HFFc6 (cell line): Measurements from ENCODE around the gene ARFGAP3. TPM values are rescaled to one million over a fixed set of nuclear protein-coding genes. Genes with fewer than 3 reads are reported as not detected.
A peak's percentile ranks its signal among the peaks of the same experiment; 100 is the strongest.
"Not testable (repeated sequence)": the region's sequence is repeated elsewhere in the genome, so short reads cannot be mapped to it uniquely, and the experiment has no call there.

Source experiments
- DNase-seq: peaks from one replicate; pipeline ENCODE4 v3.0.0-alpha.2; 2018
- H3K27ac Mint-ChIP-seq: 2 replicates; pipeline ENCODE4 v1.8.0; 2020; ENCODE audit warnings: mild to moderate bottlenecking, mixed read lengths
- H3K27me3 Mint-ChIP-seq: 2 replicates; pipeline ENCODE4 v1.8.0; 2021; ENCODE audit warnings: mild to moderate bottlenecking, moderate library complexity, mixed read lengths; ENCODE audit not compliant: insufficient read depth
- H3K36me3 Mint-ChIP-seq: 2 replicates; pipeline ENCODE4 v1.8.0; 2021; ENCODE audit warnings: low read depth, mixed read lengths
- H3K4me1 Mint-ChIP-seq: 2 replicates; pipeline ENCODE4 v1.8.0; 2020; ENCODE audit warnings: low read depth, mixed read lengths
- H3K4me3 Mint-ChIP-seq: 2 replicates; pipeline ENCODE4 v1.8.0; 2020; ENCODE audit warnings: mild to moderate bottlenecking, moderate library complexity, mixed read lengths
- H3K9me3 Mint-ChIP-seq: 2 replicates; pipeline ENCODE4 v1.8.0; 2020; ENCODE audit warnings: mild to moderate bottlenecking, mixed read lengths
- total RNA-seq, 6 experiments: library from RNA; stranded (reverse); fragmentation: NEBNext Ultra II Directional; extraction: Animal tissue kit (Norgen Biotek cat#: 25700); gene quantifications; 2 replicates in 1 of 6; 3 replicates in 5 of 6; pipeline ENCODE4 v1.2.3, GENCODE V29; 2021
- TF ChIP-seq, protein P1 (sequence below): fragments of 200-600 bp; sonication (generic); IDR thresholded peaks from 2 replicates; pipeline ENCODE4 v1.5.0; 2021; ENCODE audit warnings: antibody characterized with exemption, mild to moderate bottlenecking

Gene ARFGAP3
- total RNA-seq, 6 experiments from 2014 or later = 62.6 to 77.7 (median 66.8) TPM

DNA sequence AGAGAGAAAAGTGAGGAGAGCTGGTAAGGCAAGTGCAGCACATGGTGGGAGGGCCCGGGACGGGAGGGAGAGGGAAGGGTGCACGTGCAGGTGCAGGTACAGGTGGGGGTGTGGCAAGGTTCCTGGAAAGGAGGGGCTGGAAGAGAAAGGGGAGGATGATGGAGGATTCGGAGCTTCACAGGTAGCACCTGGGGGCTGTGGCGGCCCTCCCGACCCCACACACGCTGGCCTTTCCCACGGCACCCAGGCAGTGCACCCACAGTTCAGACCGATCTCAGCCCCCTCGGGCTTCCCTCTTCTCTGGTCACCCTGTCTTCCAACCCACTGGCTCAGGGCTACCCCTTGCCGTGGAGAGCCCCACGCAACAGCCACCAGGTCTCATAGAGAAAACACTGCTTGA lies 69.1 kb downstream of the ARFGAP3 start:
- TF ChIP-seq, protein P1, sequence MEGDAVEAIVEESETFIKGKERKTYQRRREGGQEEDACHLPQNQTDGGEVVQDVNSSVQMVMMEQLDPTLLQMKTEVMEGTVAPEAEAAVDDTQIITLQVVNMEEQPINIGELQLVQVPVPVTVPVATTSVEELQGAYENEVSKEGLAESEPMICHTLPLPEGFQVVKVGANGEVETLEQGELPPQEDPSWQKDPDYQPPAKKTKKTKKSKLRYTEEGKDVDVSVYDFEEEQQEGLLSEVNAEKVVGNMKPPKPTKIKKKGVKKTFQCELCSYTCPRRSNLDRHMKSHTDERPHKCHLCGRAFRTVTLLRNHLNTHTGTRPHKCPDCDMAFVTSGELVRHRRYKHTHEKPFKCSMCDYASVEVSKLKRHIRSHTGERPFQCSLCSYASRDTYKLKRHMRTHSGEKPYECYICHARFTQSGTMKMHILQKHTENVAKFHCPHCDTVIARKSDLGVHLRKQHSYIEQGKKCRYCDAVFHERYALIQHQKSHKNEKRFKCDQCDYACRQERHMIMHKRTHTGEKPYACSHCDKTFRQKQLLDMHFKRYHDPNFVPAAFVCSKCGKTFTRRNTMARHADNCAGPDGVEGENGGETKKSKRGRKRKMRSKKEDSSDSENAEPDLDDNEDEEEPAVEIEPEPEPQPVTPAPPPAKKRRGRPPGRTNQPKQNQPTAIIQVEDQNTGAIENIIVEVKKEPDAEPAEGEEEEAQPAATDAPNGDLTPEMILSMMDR = no peak
- H3K4me1 Mint-ChIP-seq = peaks cover 12% of the 10 kb centered on the region
- H3K27me3 Mint-ChIP-seq = peaks cover 2% of the 10 kb centered on the region
- no peaks in the 10 kb centered on the region; the same call in 1 of the 2 replicates for H3K36me3 Mint-ChIP-seq
- no peak overlapping the region for H3K4me3 Mint-ChIP-seq
- DNase-seq = no peak
- no peaks in the 10 kb centered on the region for H3K9me3 Mint-ChIP-seq
- no peak overlapping the region for H3K27ac Mint-ChIP-seq

GRCh38 chr22:42787357-42787736 lies 69.7 kb downstream of the ARFGAP3 start:
- Mint-ChIP-seq H3K36me3 (no peaks in the 10 kb centered on the region; the same call in 1 of the 2 replicates), H3K27ac (no peak overlapping the region), H3K4me3 (no peak overlapping the region), H3K4me1 (peaks cover 12% of the 10 kb centered on the region), H3K9me3 (no peaks in the 10 kb centered on the region), H3K27me3 (peaks cover 2% of the 10 kb centered on the region)
- no peak for DNase-seq
- TF ChIP-seq, protein P1 = no peak

DNA sequence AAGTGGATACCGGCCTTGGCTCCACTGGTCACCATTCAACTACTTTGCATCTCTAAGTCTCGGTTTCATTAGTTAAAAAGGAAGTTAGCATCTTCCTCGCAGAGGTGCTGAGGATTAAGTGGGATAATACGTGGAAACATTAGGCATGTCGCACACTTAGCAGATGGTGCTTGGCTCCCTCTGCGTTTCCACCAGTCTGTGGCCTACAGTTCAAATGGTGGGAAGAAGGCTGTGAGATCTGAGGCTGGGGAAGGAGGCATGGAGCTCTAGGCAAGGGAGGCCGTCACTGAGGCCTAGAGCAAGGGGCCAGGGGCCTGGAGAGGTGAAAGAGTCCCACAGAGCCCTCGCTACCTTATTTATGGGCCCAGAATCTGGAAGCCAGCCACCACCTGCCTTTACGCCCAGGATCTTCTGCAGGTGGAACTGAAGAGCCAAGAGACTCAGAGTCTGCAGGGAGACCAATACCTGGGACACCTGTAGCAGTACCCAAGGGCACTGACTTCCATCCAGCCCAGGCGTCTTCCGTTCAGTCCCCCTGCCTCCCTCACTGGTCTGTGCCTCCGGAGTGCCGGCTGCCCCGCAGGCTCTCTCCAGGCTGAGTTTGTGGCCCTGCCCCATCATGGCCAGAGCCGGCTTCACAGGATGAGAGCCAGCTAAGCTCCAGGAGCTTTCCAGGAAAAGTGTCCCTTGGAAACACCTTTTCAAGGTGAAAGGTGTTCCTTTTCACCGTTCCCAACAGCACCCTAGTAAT lies 70.3 kb downstream of the ARFGAP3 start:
- DNase-seq = no peak
- Mint-ChIP-seq H3K27ac (no peak overlapping the region), H3K4me1 (peaks cover 12% of the 10 kb centered on the region), H3K9me3 (no peaks in the 10 kb centered on the region), H3K27me3 (peaks cover 2% of the 10 kb centered on the region), H3K36me3 (no peaks in the 10 kb centered on the region; the same call in 1 of the 2 replicates), H3K4me3 (no peak overlapping the region)
- TF ChIP-seq, protein P1 = no peak

- H3K9me3 Mint-ChIP-seq = no peaks in the 10 kb centered on the region
Measured at GRCh38 chr22:42785706-42786499, 71.2 kb downstream of the ARFGAP3 start.

GRCh38 chr22:42782306-42782705 lies 74.8 kb downstream of the ARFGAP3 start:
- not testable (repeated sequence) for DNase-seq, H3K27me3 Mint-ChIP-seq, H3K4me3 Mint-ChIP-seq, H3K27ac Mint-ChIP-seq, H3K4me1 Mint-ChIP-seq, H3K9me3 Mint-ChIP-seq, H3K36me3 Mint-ChIP-seq

More at GRCh38 chr22:42785706-42786499, 71.2 kb downstream of the ARFGAP3 start:
- no peak overlapping the region for H3K4me3 Mint-ChIP-seq
- TF ChIP-seq, protein P1 = no peak
- no peaks in the 10 kb centered on the region; the same call in 1 of the 2 replicates for H3K27me3 Mint-ChIP-seq
- peaks cover 5% of the 10 kb centered on the region for H3K4me1 Mint-ChIP-seq
- no peaks in the 10 kb centered on the region; the same call in 1 of the 2 replicates for H3K36me3 Mint-ChIP-seq
- H3K27ac Mint-ChIP-seq = no peak overlapping the region
- no peak for DNase-seq

GRCh38 chr22:42780070-42780540 lies 77.0 kb downstream of the ARFGAP3 start:
- Mint-ChIP-seq H3K4me3 (no peak overlapping the region), H3K9me3 (no peaks in the 10 kb centered on the region), H3K27ac (no peak overlapping the region), H3K27me3 (no peaks in the 10 kb centered on the region), H3K36me3 (no peaks in the 10 kb centered on the region), H3K4me1 (no peaks in the 10 kb centered on the region)
- TF ChIP-seq, protein P1 = peak; percentile 93
- DNase-seq = peak; percentile 93
